Measurements from ENCODE around the gene SERPINB5. TPM values are rescaled to one million over a fixed set of nuclear protein-coding genes. Genes with fewer than 3 reads are reported as not detected.
A peak's percentile ranks its signal among the peaks of the same experiment; 100 is the strongest.

Gene SERPINB5
- polyA plus RNA-seq, 1 experiment: not detected

DNA sequence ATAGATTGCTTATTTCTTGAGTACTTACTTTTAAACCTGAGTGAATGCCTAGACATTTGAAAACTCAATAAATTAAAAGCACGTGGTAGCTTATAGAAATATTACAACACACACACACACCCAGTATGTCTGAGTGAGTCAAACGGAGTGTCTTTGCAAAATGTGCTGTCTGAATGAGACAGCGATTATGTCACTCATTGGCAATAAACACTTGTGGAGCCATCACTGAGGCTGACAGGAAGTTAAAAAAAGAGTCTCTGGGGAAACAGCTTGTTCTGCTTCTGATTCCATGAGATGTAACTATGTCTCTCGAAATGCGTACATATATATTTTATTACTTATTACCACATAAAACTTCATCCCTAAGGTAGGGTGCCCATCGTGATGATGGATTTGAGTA is 32.2 kb upstream of the SERPINB5 start:
- Histone ChIP-seq H3K27me3 (ENCODE audit: control insufficient read depth, insufficient read depth, low read length) (no peaks in the 10 kb centered on the region), H3K36me3 (ENCODE audit: control insufficient read depth, insufficient read depth, low read length) (no peaks in the 10 kb centered on the region), H3K4me3 (ENCODE audit: low read depth, low read length) (no peak overlapping the region)
- DNase-seq (ENCODE audit: low read depth): peak; percentile 47
- TF ChIP-seq, protein P1, sequence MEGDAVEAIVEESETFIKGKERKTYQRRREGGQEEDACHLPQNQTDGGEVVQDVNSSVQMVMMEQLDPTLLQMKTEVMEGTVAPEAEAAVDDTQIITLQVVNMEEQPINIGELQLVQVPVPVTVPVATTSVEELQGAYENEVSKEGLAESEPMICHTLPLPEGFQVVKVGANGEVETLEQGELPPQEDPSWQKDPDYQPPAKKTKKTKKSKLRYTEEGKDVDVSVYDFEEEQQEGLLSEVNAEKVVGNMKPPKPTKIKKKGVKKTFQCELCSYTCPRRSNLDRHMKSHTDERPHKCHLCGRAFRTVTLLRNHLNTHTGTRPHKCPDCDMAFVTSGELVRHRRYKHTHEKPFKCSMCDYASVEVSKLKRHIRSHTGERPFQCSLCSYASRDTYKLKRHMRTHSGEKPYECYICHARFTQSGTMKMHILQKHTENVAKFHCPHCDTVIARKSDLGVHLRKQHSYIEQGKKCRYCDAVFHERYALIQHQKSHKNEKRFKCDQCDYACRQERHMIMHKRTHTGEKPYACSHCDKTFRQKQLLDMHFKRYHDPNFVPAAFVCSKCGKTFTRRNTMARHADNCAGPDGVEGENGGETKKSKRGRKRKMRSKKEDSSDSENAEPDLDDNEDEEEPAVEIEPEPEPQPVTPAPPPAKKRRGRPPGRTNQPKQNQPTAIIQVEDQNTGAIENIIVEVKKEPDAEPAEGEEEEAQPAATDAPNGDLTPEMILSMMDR (IDR thresholded peaks at IDR 0.05; ENCODE audit: insufficient read depth, low read depth, low read length): no peak
- POLR2A ChIA-PET: no interaction called here
- CTCF ChIA-PET: interaction anchor here (0.7 to 1.4 kb wide), 5 partner anchors 19 to 313 kb away, joined by 3 to 4 read pairs (median 3); no protein-coding TSS in a partner anchor

DNA sequence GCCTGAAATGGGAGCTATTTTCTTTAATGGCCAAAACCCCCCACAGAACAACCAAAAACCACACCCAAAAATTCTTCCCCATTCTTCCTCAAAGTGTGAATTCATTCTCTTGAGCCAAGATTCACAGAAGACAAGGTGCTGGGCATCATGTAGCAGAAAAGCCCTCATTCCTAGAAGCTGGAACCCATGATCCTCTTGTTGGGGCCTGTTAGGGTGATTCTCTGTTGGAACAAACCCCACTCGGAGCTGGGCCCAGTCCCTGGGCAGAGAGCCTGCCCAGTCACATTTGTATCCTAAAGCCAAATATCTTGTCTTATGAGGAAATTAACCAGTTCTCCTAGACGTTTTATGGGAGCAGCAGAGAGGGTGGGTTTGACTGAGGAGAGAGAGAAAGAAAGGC is 31.7 kb upstream of the SERPINB5 start:
- Histone ChIP-seq H3K27me3 (ENCODE audit: control insufficient read depth, insufficient read depth, low read length) (no peaks in the 10 kb centered on the region), H3K4me3 (ENCODE audit: low read depth, low read length) (no peak overlapping the region), H3K36me3 (ENCODE audit: control insufficient read depth, insufficient read depth, low read length) (no peaks in the 10 kb centered on the region)
- CTCF ChIA-PET: interaction anchor here (1.0 to 1.4 kb wide), 4 partner anchors 19 to 313 kb away, joined by 3 to 4 read pairs (median 3); no protein-coding TSS in a partner anchor
- POLR2A ChIA-PET: no interaction called here
- DNase-seq (ENCODE audit: low read depth): no peak
- TF ChIP-seq, protein P1 (IDR thresholded peaks at IDR 0.05; ENCODE audit: insufficient read depth, low read depth, low read length): no peak

DNA sequence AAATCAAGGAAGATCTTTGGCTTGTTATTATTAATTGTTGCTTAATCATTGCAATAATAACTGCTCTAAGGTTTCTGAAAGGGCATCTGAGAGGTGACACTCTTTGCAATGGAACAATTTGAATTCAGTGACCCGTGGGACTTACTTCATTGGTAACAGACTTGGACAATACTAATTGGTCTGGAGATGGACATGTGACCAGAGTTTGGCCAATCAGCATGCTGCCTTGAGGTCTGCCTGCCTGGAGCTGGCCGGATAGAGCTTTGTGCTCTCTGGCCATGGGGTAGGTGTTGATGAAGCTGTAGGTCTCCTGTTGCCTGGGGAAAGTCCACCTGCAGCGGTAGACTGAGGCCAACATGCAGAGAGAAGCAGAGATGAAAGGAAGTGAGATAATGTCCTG is 30.5 kb upstream of the SERPINB5 start:
- ChIA-PET POLR2A (no interaction called here), CTCF (interaction anchor here (0.8 to 0.9 kb wide), 3 partner anchors 296 to 859 kb away, joined by 3 read pairs; no protein-coding TSS in a partner anchor)
- Histone ChIP-seq H3K36me3 (ENCODE audit: control insufficient read depth, insufficient read depth, low read length) (no peaks in the 10 kb centered on the region), H3K4me3 (ENCODE audit: low read depth, low read length) (no peak overlapping the region), H3K27me3 (ENCODE audit: control insufficient read depth, insufficient read depth, low read length) (no peaks in the 10 kb centered on the region)
- DNase-seq (ENCODE audit: low read depth): no peak
- TF ChIP-seq, protein P1 (IDR thresholded peaks at IDR 0.05; ENCODE audit: insufficient read depth, low read depth, low read length): no peak

DNA sequence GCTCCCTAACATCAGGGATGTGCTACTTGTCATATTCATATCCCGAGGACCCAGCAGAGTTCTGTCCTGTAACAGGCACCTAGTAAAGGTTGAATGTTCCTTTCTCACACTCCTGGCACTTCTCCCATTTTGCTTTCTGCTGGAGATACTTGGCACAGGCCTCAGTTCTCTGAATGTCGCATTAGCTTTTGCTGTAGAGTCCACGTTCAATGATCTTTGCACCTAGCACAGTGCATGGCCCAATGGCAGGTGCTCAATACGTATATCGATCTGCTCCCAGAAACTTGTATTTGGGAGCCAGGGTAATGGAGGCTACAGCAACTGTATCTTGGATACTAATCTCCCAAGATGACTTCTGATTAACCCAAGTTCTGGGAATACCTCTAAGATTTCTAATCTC is 29.7 kb upstream of the SERPINB5 start:
- ChIA-PET POLR2A (no interaction called here), CTCF (interaction anchor here (0.8 to 0.9 kb wide), 2 partner anchors 732 to 860 kb away, joined by 3 read pairs; no protein-coding TSS in a partner anchor)
- TF ChIP-seq, protein P1 (IDR thresholded peaks at IDR 0.05; ENCODE audit: insufficient read depth, low read depth, low read length): no peak
- DNase-seq (ENCODE audit: low read depth): no peak
- Histone ChIP-seq H3K36me3 (ENCODE audit: control insufficient read depth, insufficient read depth, low read length) (no peaks in the 10 kb centered on the region), H3K4me3 (ENCODE audit: low read depth, low read length) (no peak overlapping the region), H3K27me3 (ENCODE audit: control insufficient read depth, insufficient read depth, low read length) (no peaks in the 10 kb centered on the region)

DNA sequence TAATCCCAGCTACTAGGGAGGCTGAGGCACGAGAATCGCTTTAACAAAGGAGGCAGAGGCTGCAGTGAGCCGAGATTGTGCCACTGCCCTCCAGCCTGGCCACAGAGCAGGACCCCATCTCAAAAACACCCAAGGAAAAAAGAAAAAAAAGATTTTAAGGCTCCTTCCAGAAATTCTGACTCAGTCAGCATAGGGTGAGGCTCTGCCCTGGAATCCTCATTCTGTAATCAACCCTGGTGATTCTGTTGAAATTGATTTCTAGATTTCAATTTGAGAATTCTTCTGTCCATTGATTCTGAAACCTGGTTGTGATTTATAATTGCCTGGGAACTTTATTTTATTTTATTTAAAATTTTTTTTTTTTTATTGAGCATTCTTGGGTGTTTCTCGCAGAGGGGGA is 27.3 kb upstream of the SERPINB5 start:
- Histone ChIP-seq H3K36me3 (ENCODE audit: control insufficient read depth, insufficient read depth, low read length) (no peaks in the 10 kb centered on the region), H3K4me3 (ENCODE audit: low read depth, low read length) (no peak overlapping the region), H3K27me3 (ENCODE audit: control insufficient read depth, insufficient read depth, low read length) (no peaks in the 10 kb centered on the region)
- DNase-seq (ENCODE audit: low read depth): no peak
- ChIA-PET CTCF (interaction anchor here (1.5 to 1.7 kb wide), 2 partner anchors 10 to 56 kb away, joined by 4 to 5 read pairs; no protein-coding TSS in a partner anchor), POLR2A (no interaction called here)
- TF ChIP-seq, protein P1 (IDR thresholded peaks at IDR 0.05; ENCODE audit: insufficient read depth, low read depth, low read length): no peak

All from BJ (cell line).